GM12878 (cell line): ENCODE results near the gene RNF175. TPM values are rescaled to one million over a fixed set of nuclear protein-coding genes. Genes with fewer than 3 reads are reported as not detected.

Experiments used
- ATAC-seq: fragments of 200-7000 bp; cut with Tn5 transposase; 3 replicates; pipeline ENCODE4 v1.9.1; 2020; ENCODE audit warnings: mild to moderate bottlenecking, moderate library complexity
- BruUV-seq: library from RNA; stranded (reverse); fragments of 400-500 nt; replicated peaks from 2 replicates; lab custom pipeline; 2021; lab: Mats Ljungman, UMichigan
- CTCF ChIA-PET: fragments of 300-600 bp; sonication (Branson Sonifier 250); formaldehyde crosslinking; extraction: SDS; loops from one replicate; lab custom pipeline; 2021; ENCODE audit warnings: inconsistent platforms; lab: Yijun Ruan, JAX
- POLR2A ChIA-PET: fragments of 350-600 bp; formaldehyde crosslinking; extraction: SDS; loops from one replicate; lab custom pipeline; 2021; ENCODE audit warnings: inconsistent platforms; lab: Charles Lee
- RAD21 ChIA-PET: fragments of 300-600 bp; sonication (Branson Sonifier 250); formaldehyde crosslinking; loops from one replicate; lab custom pipeline; 2023; ENCODE audit warnings: antibody characterized with exemption; ENCODE audit not compliant: unreplicated experiment; lab: Charles Lee
- SMC1A ChIA-PET: fragments of 300-600 bp; sonication (Branson Sonifier 250); formaldehyde crosslinking; loops from one replicate; lab custom pipeline; 2023; ENCODE audit not compliant: unreplicated experiment, uncharacterized antibody; lab: Charles Lee
- DNase-seq: peaks from one replicate; pipeline ENCODE4 v3.0.0-alpha.2; 2011; ENCODE audit warnings: low read depth, low spot score
- FAIRE-seq: peaks from 3 replicates; lab custom pipeline; 2011; peaks lifted over from hg19 to GRCh38; lab: Jason Lieb, UNC
- H2AFZ ChIP-seq: 2 replicates; pipeline ENCODE4 v1.6.0; 2011; ENCODE audit warnings: low read depth, low read length, control low read depth; ENCODE audit not compliant: control insufficient read depth
- H3K27ac ChIP-seq: 2 replicates; pipeline ENCODE4 v1.5.1; 2011; ENCODE audit warnings: control low read depth; ENCODE audit not compliant: control insufficient read depth, insufficient read depth
- H3K27me3 ChIP-seq, 2 experiments: replicated peaks in 1 of 2; 2 replicates each; pipeline versions ENCODE4 v1.6.0 to v1.6.1; 2011; ENCODE audit warnings: low read length in 1 of 2; ENCODE audit not compliant: control insufficient read depth in 2 of 2, insufficient read depth in 2 of 2
- H3K36me3 ChIP-seq, 2 experiments: 2 replicates each; pipeline ENCODE4 v1.5.1; 2011; ENCODE audit warnings: low read length in 1 of 2; ENCODE audit not compliant: control insufficient read depth in 2 of 2, insufficient read depth in 2 of 2
- H3K4me1 ChIP-seq: 2 replicates; pipeline ENCODE4 v1.6.1; 2011; ENCODE audit warnings: mild to moderate bottlenecking, low read length, moderate library complexity, mixed read lengths; ENCODE audit not compliant: control insufficient read depth, insufficient read depth
- H3K4me2 ChIP-seq: 2 replicates; pipeline ENCODE4 v1.6.0; 2011; ENCODE audit warnings: control low read depth; ENCODE audit not compliant: control insufficient read depth, insufficient read depth
- H3K4me3 ChIP-seq: fragments of 200-600 bp; sonication (generic); 2 replicates; pipeline ENCODE4 v1.5.1; 2016
- H3K79me2 ChIP-seq: 2 replicates; pipeline ENCODE4 v1.6.0; 2011; ENCODE audit warnings: low read length; ENCODE audit not compliant: control insufficient read depth, insufficient read depth
- H3K9ac ChIP-seq: 2 replicates; pipeline ENCODE4 v1.8.0; 2011; ENCODE audit warnings: low read length, control low read depth, mixed read lengths; ENCODE audit not compliant: control insufficient read depth, insufficient read depth
- H3K9me3 ChIP-seq: replicated peaks from 3 replicates; pipeline ENCODE4 v1.5.1; 2011; ENCODE audit warnings: mild to moderate bottlenecking, low read length; ENCODE audit not compliant: control insufficient read depth, insufficient read depth
- H4K20me1 ChIP-seq: 2 replicates; pipeline ENCODE4 v1.6.0; 2011; ENCODE audit not compliant: control insufficient read depth, insufficient read depth
- ATF7 ChIP-seq: fragments of 450-650 bp; IDR thresholded peaks from 2 replicates; pipeline ENCODE4 v1.6.1; 2016; ENCODE audit warnings: low read depth, mild to moderate bottlenecking
- CBX3 ChIP-seq: fragments of 200-600 bp; sonication (generic); IDR thresholded peaks from 2 replicates; pipeline ENCODE4 v1.6.1; 2016; ENCODE audit warnings: low read depth, borderline replicate concordance
- CREB1 ChIP-seq: IDR thresholded peaks from 2 replicates; pipeline ENCODE4 v1.6.1; 2012; ENCODE audit warnings: low read depth, mild to moderate bottlenecking, inconsistent platforms
- DPF2 ChIP-seq: fragments of 450-650 bp; IDR thresholded peaks from 2 replicates; pipeline ENCODE4 v1.6.1; 2017; ENCODE audit warnings: mild to moderate bottlenecking
- FOS ChIP-seq: IDR thresholded peaks from 3 replicates; pipeline ENCODE4 v1.6.1; 2011; ENCODE audit warnings: borderline replicate concordance; ENCODE audit not compliant: insufficient read length; ENCODE audit errors: extremely low read depth
- GATAD2B ChIP-seq: fragments of 450-650 bp; conservative IDR thresholded peaks from 2 replicates; pipeline ENCODE4 v1.6.1; 2017; ENCODE audit warnings: low read depth, mild to moderate bottlenecking, moderate library complexity
- IRF4 ChIP-seq: IDR thresholded peaks from 2 replicates; pipeline ENCODE4 v1.6.1; 2011; ENCODE audit warnings: low read depth, low read length
- LARP7 ChIP-seq: fragments of 450-650 bp; IDR thresholded peaks from 2 replicates; pipeline ENCODE4 v1.6.1; 2017; ENCODE audit warnings: mild to moderate bottlenecking
- MXI1 ChIP-seq: fragments of 150-350 bp; IDR thresholded peaks from 2 replicates; pipeline ENCODE4 v1.6.1; 2011; ENCODE audit warnings: low read depth, mild to moderate bottlenecking, inconsistent platforms, low read length, improper control_type of control experiment
- MYC ChIP-seq: IDR thresholded peaks from 2 replicates; pipeline ENCODE4 v1.6.1; 2011; ENCODE audit warnings: mild to moderate bottlenecking, low read length, moderate library complexity, inconsistent platforms; ENCODE audit not compliant: insufficient read depth, insufficient replicate concordance, insufficient read length, severe bottlenecking
- PAX5 ChIP-seq: IDR thresholded peaks from 2 replicates; pipeline ENCODE4 v1.6.1; 2011; ENCODE audit warnings: low read depth, low read length, borderline replicate concordance
- RBBP5 ChIP-seq: fragments of 200-600 bp; sonication (generic); conservative IDR thresholded peaks from 2 replicates; pipeline ENCODE4 v1.6.1; 2016
- SMAD1 ChIP-seq: fragments of 450-650 bp; IDR thresholded peaks from 2 replicates; pipeline ENCODE4 v1.6.1; 2018; ENCODE audit warnings: mild to moderate bottlenecking, low read depth; ENCODE audit not compliant: partially characterized antibody
- STAT1 ChIP-seq: fragments of 450-650 bp; conservative IDR thresholded peaks from 2 replicates; pipeline ENCODE4 v1.6.1; 2014; ENCODE audit warnings: antibody characterized with exemption, mild to moderate bottlenecking
- SUPT20H ChIP-seq: IDR thresholded peaks from 2 replicates; pipeline ENCODE4 v1.6.1; 2011; ENCODE audit warnings: low read depth, mild to moderate bottlenecking, low read length, moderate library complexity, borderline replicate concordance; ENCODE audit not compliant: control insufficient read depth
- TCF3 ChIP-seq: IDR thresholded peaks from 2 replicates; pipeline ENCODE4 v1.6.1; 2012; ENCODE audit warnings: low read depth, mild to moderate bottlenecking, low read length, borderline replicate concordance; ENCODE audit not compliant: insufficient read depth
- ZNF24 ChIP-seq: fragments of 450-650 bp; IDR thresholded peaks from 2 replicates; pipeline ENCODE4 v1.6.1; 2017; ENCODE audit warnings: antibody characterized with exemption, mild to moderate bottlenecking
- whole genome bisulfite sequencing: methylation state at CpG from one replicate; pipeline ENCODE4 v1.1.6; 2016; ENCODE audit warnings: low lambda C conversion rate; ENCODE audit not compliant: insufficient replicate concordance, insufficient coverage; ENCODE audit errors: missing lambda C conversion rate; 5-methylcytosine and 5-hydroxymethylcytosine counted together
- in situ Hi-C: fragments of 300-500 bp; cut with MboI; formaldehyde crosslinking; loops from 9 replicates; pipeline ENCODE4 v1.14.3; 2018; ENCODE audit warnings: mixed read lengths
- intact Hi-C: fragments of 100-400 bp; cut with micrococcal nuclease; formaldehyde crosslinking; loops from one replicate; pipeline ENCODE4 v1.14.2; 2022; ENCODE audit not compliant: unreplicated experiment
- polyA plus RNA-seq, 11 experiments: library from polyadenylated mRNA; depleted of rRNA in 4 of 11; unstranded in 6 of 11; stranded (reverse) in 5 of 11; fragments of >200 nt; fragmentation: Nextera tagmentation in 4 of 11; fragmentation: Illumina TruSeq in 1 of 11; extraction: Ambion mirVana in 4 of 11; extraction: Trizol in 1 of 11; gene quantifications; 1 replicate in 1 of 11; 2 replicates in 10 of 11; pipeline versions ENCODE4 v1.2.1 to v1.2.3, GENCODE V29; 2011 to 2016; ENCODE audit warnings: inconsistent platforms in 2 of 11, missing spikeins in 2 of 11, low read depth in 1 of 11
- total RNA-seq, 4 experiments: library from RNA; depleted of rRNA in 3 of 4; stranded (reverse); fragments of >200 nt in 3 of 4; fragmentation: Illumina TruSeq in 1 of 4; extraction: Trizol in 1 of 4; gene quantifications; 2 replicates each; pipeline versions ENCODE4 v1.2.1 to v1.2.3, GENCODE V29; 2013 to 2021
- TF ChIP-seq, protein P1 (sequence below): fragments of 450-650 bp; IDR thresholded peaks from 2 replicates; pipeline ENCODE4 v1.6.1; 2017; ENCODE audit warnings: mild to moderate bottlenecking, low read depth, inconsistent platforms; ENCODE audit not compliant: poor library complexity, severe bottlenecking
- TF ChIP-seq, protein P2 (sequence below): IDR thresholded peaks from 2 replicates; pipeline ENCODE4 v1.6.1; 2011; ENCODE audit warnings: low read depth, mild to moderate bottlenecking, low read length, moderate library complexity, borderline replicate concordance; ENCODE audit errors: extremely low read depth
- TF ChIP-seq, protein P3 (sequence below): fragments of 150-350 bp; IDR thresholded peaks from 2 replicates; pipeline ENCODE4 v1.6.1; 2014; ENCODE audit warnings: mild to moderate bottlenecking, low read depth, low read length

RNF175 gene
- total and polyA plus RNA-seq, 10 of the 15 experiments (the other 5 are each of a cell fraction or from before 2014, with no cell fraction given) = not detected

DNA sequence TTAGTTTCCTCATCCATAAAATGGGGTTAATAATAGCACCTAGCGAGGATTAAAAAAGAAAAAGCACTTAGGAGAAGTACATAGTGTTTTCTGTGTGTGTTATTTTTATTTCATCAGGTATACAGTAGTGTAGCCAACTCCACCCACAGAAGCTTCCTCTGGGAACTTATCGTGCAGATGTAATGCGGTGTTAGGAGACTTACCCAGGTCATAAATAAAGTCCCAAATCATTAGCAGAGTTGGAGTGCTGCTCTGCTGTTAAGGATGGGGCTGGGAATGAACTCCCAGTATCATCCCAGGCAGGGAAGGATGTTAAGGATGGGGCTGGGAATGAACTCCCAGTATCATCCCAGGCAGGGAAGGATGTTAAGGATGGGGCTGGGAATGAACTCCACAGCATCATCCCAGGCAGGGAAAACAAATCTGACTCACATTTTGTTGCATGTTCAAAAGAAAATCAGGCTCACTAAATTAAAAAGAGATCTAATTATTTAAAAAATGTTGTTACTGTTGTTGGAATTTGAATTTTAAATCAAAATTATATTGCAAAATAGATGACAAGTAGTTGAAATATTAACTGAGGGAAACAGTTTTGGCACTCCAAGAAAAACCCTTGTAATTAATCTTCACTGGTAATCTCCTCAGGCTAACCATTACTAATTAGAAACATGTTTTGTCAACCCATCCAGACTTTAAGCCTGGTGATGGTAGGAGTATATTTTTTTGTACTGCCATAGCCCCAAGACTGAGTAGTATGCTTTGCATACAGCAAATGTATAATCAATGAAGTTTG is 39.3 kb upstream of the RNF175 start (continued):
- TF ChIP-seq, protein P1, sequence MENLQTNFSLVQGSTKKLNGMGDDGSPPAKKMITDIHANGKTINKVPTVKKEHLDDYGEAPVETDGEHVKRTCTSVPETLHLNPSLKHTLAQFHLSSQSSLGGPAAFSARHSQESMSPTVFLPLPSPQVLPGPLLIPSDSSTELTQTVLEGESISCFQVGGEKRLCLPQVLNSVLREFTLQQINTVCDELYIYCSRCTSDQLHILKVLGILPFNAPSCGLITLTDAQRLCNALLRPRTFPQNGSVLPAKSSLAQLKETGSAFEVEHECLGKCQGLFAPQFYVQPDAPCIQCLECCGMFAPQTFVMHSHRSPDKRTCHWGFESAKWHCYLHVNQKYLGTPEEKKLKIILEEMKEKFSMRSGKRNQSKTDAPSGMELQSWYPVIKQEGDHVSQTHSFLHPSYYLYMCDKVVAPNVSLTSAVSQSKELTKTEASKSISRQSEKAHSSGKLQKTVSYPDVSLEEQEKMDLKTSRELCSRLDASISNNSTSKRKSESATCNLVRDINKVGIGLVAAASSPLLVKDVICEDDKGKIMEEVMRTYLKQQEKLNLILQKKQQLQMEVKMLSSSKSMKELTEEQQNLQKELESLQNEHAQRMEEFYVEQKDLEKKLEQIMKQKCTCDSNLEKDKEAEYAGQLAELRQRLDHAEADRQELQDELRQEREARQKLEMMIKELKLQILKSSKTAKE = no peak
- TF ChIP-seq RBBP5 = no peak
- TF ChIP-seq LARP7 = no peak
- no peak for TF ChIP-seq MYC
- no peak for TF ChIP-seq PAX5
- TF ChIP-seq STAT1 = no peak
- no peak for TF ChIP-seq DPF2
- no peak for TF ChIP-seq ATF7
- TF ChIP-seq CREB1 = no peak

DNA sequence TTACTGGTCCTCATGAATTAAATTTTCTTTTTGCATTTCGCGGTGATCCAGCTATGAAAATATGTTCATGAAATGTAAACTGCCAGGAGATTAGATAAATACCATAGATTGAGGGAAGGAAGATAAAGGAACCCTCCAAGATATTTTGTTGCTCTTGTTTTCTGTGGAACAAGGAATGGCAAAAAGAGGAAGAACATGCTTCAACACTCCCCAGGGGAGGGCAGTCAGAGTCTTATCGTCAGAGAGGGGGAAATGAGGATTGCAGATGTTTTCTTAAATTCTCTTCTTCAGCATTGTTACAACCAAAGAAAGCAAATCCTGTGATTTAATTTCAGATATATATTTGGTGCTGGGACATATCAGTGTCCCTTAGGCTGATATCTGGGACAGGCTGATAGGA is 38.6 kb upstream of the RNF175 start:
- H3K27me3 ChIP-seq = 0 out of 4 replicates have a peak, but pooled peaks cover 0 to 2% of the 10 kb centered on the region in 2 experiments
- no peaks in the 10 kb centered on the region for H3K79me2 ChIP-seq
- ChIA-PET SMC1A (no interaction called here), RAD21 (no interaction called here), CTCF (interaction anchor here (4.9 kb wide), 1 partner anchor 12 kb away, joined by 25 read pairs; no protein-coding TSS in a partner anchor), POLR2A (no interaction called here)
- no peak for ATAC-seq
- no peak for FAIRE-seq
- intact Hi-C loops (no loop called here), in situ Hi-C loops (no loop called here)
- H3K27ac ChIP-seq = no peak overlapping the region
- no peak overlapping the region for H3K4me2 ChIP-seq
- H2AFZ ChIP-seq = no peak overlapping the region
- no TSS peak for BruUV-seq
- WGBS = 67% methylated on average over 3 of the region's 3 CpGs
- no peaks in the 10 kb centered on the region for H3K4me1 ChIP-seq
- no peak overlapping the region for H3K9ac ChIP-seq
- H3K36me3 ChIP-seq = no peaks in the 10 kb centered on the region
- no peaks in the 10 kb centered on the region for H4K20me1 ChIP-seq
- DNase-seq = no peak
- no peaks in the 10 kb centered on the region for H3K9me3 ChIP-seq
- H3K4me3 ChIP-seq = no peak overlapping the region
- TF ChIP-seq ZNF24 (no peak), SMAD1 (no peak), FOS (no peak), MXI1 (no peak), CBX3 (no peak), GATAD2B (no peak), IRF4 (no peak), TCF3 (no peak), PAX5 (no peak), SUPT20H (no peak)
- TF ChIP-seq, protein P2, sequence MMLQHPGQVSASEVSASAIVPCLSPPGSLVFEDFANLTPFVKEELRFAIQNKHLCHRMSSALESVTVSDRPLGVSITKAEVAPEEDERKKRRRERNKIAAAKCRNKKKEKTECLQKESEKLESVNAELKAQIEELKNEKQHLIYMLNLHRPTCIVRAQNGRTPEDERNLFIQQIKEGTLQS = no peak
- TF ChIP-seq, protein P3, sequence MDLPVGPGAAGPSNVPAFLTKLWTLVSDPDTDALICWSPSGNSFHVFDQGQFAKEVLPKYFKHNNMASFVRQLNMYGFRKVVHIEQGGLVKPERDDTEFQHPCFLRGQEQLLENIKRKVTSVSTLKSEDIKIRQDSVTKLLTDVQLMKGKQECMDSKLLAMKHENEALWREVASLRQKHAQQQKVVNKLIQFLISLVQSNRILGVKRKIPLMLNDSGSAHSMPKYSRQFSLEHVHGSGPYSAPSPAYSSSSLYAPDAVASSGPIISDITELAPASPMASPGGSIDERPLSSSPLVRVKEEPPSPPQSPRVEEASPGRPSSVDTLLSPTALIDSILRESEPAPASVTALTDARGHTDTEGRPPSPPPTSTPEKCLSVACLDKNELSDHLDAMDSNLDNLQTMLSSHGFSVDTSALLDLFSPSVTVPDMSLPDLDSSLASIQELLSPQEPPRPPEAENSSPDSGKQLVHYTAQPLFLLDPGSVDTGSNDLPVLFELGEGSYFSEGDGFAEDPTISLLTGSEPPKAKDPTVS = no peak
